Keratinocyte (primary cell): ENCODE measurements around the gene MRGPRF. TPM values are rescaled to one million over a fixed set of nuclear protein-coding genes. Genes with fewer than 3 reads are reported as not detected.

ENCODE experiments used
- DNase-seq: peaks from one replicate; pipeline ENCODE4 v3.0.0-alpha.2; 2011; ENCODE audit warnings: low read depth, missing footprints, low spot score
- FAIRE-seq: peaks from 2 replicates; lab custom pipeline; 2011; peaks lifted over from hg19 to GRCh38; lab: Jason Lieb, UNC
- H2AFZ ChIP-seq: 2 replicates; pipeline ENCODE4 v1.6.0; 2012; ENCODE audit warnings: low read length, control low read depth, inconsistent platforms; ENCODE audit not compliant: control insufficient read depth
- H3K27ac ChIP-seq: 2 replicates; pipeline ENCODE4 v1.5.1; 2011; ENCODE audit warnings: low read length; ENCODE audit not compliant: control insufficient read depth, insufficient read depth
- H3K27me3 ChIP-seq: 3 replicates; pipeline ENCODE4 v1.6.0; 2011; ENCODE audit warnings: low read length; ENCODE audit not compliant: control insufficient read depth, insufficient read depth; ENCODE audit errors: extremely low read depth
- H3K36me3 ChIP-seq, 2 experiments: 2 replicates in 1 of 2; 3 replicates in 1 of 2; pipeline ENCODE4 v1.5.1; 2011; ENCODE audit warnings: low read length in 2 of 2, mild to moderate bottlenecking in 1 of 2; ENCODE audit not compliant: control insufficient read depth in 2 of 2, insufficient read depth in 2 of 2; ENCODE audit errors: extremely low read depth in 1 of 2
- H3K4me1 ChIP-seq: 3 replicates; pipeline ENCODE4 v1.5.1; 2011; ENCODE audit warnings: low read length; ENCODE audit not compliant: control insufficient read depth, insufficient read depth; ENCODE audit errors: extremely low read depth
- H3K4me2 ChIP-seq: 3 replicates; pipeline ENCODE4 v1.6.0; 2011; ENCODE audit warnings: low read depth, low read length; ENCODE audit not compliant: control insufficient read depth, insufficient read depth; ENCODE audit errors: extremely low read depth
- H3K4me3 ChIP-seq, 3 experiments: fragments of 200-600 bp in 1 of 3; sonication (generic) in 1 of 3; 2 replicates in 2 of 3; 3 replicates in 1 of 3; pipeline ENCODE4 v1.5.1; 2011 to 2016; ENCODE audit warnings: low read length in 3 of 3, mild to moderate bottlenecking in 3 of 3, control low read depth in 2 of 3, inconsistent platforms in 1 of 3, low read depth in 1 of 3, mixed read lengths in 1 of 3, mixed run types in 1 of 3, moderate library complexity in 1 of 3; ENCODE audit not compliant: control insufficient read depth in 2 of 3, insufficient read depth in 2 of 3; ENCODE audit errors: extremely low read depth in 1 of 3
- H3K79me2 ChIP-seq: 2 replicates; pipeline ENCODE4 v1.6.0; 2012; ENCODE audit warnings: low read length; ENCODE audit not compliant: control insufficient read depth, insufficient read depth
- H3K9ac ChIP-seq: 3 replicates; pipeline ENCODE4 v1.6.0; 2011; ENCODE audit warnings: low read length; ENCODE audit not compliant: control insufficient read depth, insufficient read depth; ENCODE audit errors: extremely low read depth
- H3K9me1 ChIP-seq: 3 replicates; pipeline ENCODE4 v1.6.0; 2011; ENCODE audit warnings: low read length; ENCODE audit not compliant: control insufficient read depth, insufficient read depth; ENCODE audit errors: extremely low read depth
- H3K9me3 ChIP-seq: 2 replicates; pipeline ENCODE4 v1.5.1; 2012; ENCODE audit warnings: low read depth, low read length; ENCODE audit not compliant: control insufficient read depth
- H4K20me1 ChIP-seq: 3 replicates; pipeline ENCODE4 v1.6.0; 2011; ENCODE audit warnings: low read length; ENCODE audit not compliant: control insufficient read depth, insufficient read depth; ENCODE audit errors: extremely low read depth
- EZH2 ChIP-seq: IDR thresholded peaks from one replicate; pipeline ENCODE4 v1.6.1; 2012; ENCODE audit warnings: inconsistent platforms, mild to moderate bottlenecking, low read length, moderate library complexity
- dilution Hi-C: fragments of 300-500 bp; cut with MboI; formaldehyde crosslinking; loops from one replicate; pipeline ENCODE4 v1.7.0; 2020; ENCODE audit warnings: low sequenced_read_pairs; ENCODE audit not compliant: extremely low pct_ligation_motif_present
- polyA plus RNA-seq, 5 experiments: library from polyadenylated mRNA; depleted of rRNA in 3 of 5; stranded (reverse) in 3 of 5; stranded (forward) in 1 of 5; unstranded in 1 of 5; fragments of >200 nt; gene quantifications; 1 replicate in 1 of 5; 2 replicates in 3 of 5; 3 replicates in 1 of 5; pipeline versions ENCODE4 v1.2.1 to v1.2.3, GENCODE V29; 2011 to 2012; ENCODE audit warnings: missing spikeins in 2 of 5, low read depth in 1 of 5, low replicate concordance in 1 of 5
- TF ChIP-seq, protein P1 (sequence below), 3 experiments: IDR thresholded peaks in 1 of 3; conservative IDR thresholded peaks in 1 of 3; optimal IDR thresholded peaks in 1 of 3; 2 replicates in 2 of 3; 3 replicates in 1 of 3; pipeline versions ENCODE3 to v1.5.1; 2011; ENCODE audit warnings: low read length in 3 of 3, mild to moderate bottlenecking in 3 of 3, moderate library complexity in 2 of 3, control low read depth in 1 of 3, inconsistent platforms in 1 of 3; ENCODE audit not compliant: insufficient read depth in 2 of 3; ENCODE audit errors: extremely low read depth in 1 of 3

MRGPRF gene
- polyA plus RNA-seq, 1 donor (not counting 4 experiments of a cell fraction or from before 2014, with no cell fraction given): not detected

GRCh38 chr11:68954836-68955606, 58.0 kb downstream of the MRGPRF start:
- no peaks in the 10 kb centered on the region for H3K27me3 ChIP-seq
- H3K79me2 ChIP-seq: no peaks in the 10 kb centered on the region
- no peaks in the 10 kb centered on the region for H3K9me3 ChIP-seq
- dilution Hi-C loops: no loop called here
- H3K9me1 ChIP-seq: no peaks in the 10 kb centered on the region
- H3K27ac ChIP-seq: no peak overlapping the region
- no peak overlapping the region for H3K4me3 ChIP-seq
- H3K9ac ChIP-seq: no peak overlapping the region
- no peak overlapping the region for H3K4me2 ChIP-seq
- no peaks in the 10 kb centered on the region for H3K36me3 ChIP-seq
- TF ChIP-seq, protein P1, sequence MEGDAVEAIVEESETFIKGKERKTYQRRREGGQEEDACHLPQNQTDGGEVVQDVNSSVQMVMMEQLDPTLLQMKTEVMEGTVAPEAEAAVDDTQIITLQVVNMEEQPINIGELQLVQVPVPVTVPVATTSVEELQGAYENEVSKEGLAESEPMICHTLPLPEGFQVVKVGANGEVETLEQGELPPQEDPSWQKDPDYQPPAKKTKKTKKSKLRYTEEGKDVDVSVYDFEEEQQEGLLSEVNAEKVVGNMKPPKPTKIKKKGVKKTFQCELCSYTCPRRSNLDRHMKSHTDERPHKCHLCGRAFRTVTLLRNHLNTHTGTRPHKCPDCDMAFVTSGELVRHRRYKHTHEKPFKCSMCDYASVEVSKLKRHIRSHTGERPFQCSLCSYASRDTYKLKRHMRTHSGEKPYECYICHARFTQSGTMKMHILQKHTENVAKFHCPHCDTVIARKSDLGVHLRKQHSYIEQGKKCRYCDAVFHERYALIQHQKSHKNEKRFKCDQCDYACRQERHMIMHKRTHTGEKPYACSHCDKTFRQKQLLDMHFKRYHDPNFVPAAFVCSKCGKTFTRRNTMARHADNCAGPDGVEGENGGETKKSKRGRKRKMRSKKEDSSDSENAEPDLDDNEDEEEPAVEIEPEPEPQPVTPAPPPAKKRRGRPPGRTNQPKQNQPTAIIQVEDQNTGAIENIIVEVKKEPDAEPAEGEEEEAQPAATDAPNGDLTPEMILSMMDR (optimal IDR thresholded peaks at IDR 0.05 in 1 of 3, IDR thresholded peaks at IDR 0.05 in 1 of 3, conservative IDR thresholded peaks at IDR 0.05 in 1 of 3; ENCODE audit: extremely low read depth in 1 of 3, insufficient read depth in 2 of 3, low read length in 3 of 3): no peak
- no peak for TF ChIP-seq EZH2
- no peaks in the 10 kb centered on the region for H4K20me1 ChIP-seq
- H3K4me1 ChIP-seq: peaks cover 4% of the 10 kb centered on the region
- DNase-seq (no peak), FAIRE-seq (no peak)
- no peak overlapping the region for H2AFZ ChIP-seq

Other genes with a start within 250 kb of the MRGPRF start
- gene CPT1A, start 171.3 kb downstream of the MRGPRF start, polyA plus RNA-seq: 12.0 to 25.5 TPM (median 12.9 TPM) in 3 replicates
- gene MRPL21, start 109.4 kb downstream of the MRGPRF start, polyA plus RNA-seq: 85.8 to 120 TPM (median 115 TPM) in 3 replicates
- 6.2 to 10.0 TPM (median 7.3 TPM) in 3 replicates for gene IGHMBP2, start 109.4 kb downstream of the MRGPRF start, polyA plus RNA-seq
- not detected in 3 replicates for gene MRGPRD, start 32.3 kb downstream of the MRGPRF start, polyA plus RNA-seq
- 7.7 to 12.0 TPM (median 10.0 TPM) in 3 replicates for gene TPCN2, start 35.7 kb upstream of the MRGPRF start, polyA plus RNA-seq
- not detected in 3 replicates for gene SMIM38, start 142.7 kb upstream of the MRGPRF start, polyA plus RNA-seq